WTC11 (cell line): ENCODE measurements around the gene COBLL1. TPM values are rescaled to one million over a fixed set of nuclear protein-coding genes. Genes with fewer than 3 reads are reported as not detected.

Experiments
- ATAC-seq: fragments of 200-7000 bp; cut with Tn5 transposase; 2 replicates; pipeline ENCODE4 v1.10.0; 2021; ENCODE audit warnings: mild to moderate bottlenecking, moderate library complexity
- CTCF ChIA-PET: fragments of 300-600 bp; sonication (Branson Sonifier 250); formaldehyde crosslinking; loops from one replicate; lab custom pipeline; 2021; ENCODE audit warnings: antibody characterized with exemption; lab: Charles Lee
- POLR2A ChIA-PET: fragments of 350-600 bp; sonication (Branson Sonifier 250); formaldehyde crosslinking; loops from one replicate; lab custom pipeline; 2021; ENCODE audit warnings: antibody characterized with exemption; lab: Charles Lee
- DNase-seq: peaks from one replicate; pipeline ENCODE4 v3.0.0; 2021; ENCODE audit warnings: low spot score
- H3K27ac Mint-ChIP-seq: 2 replicates; pipeline ENCODE4 v1.8.0; 2021; ENCODE audit warnings: mixed read lengths
- H3K27me3 Mint-ChIP-seq: 2 replicates; pipeline ENCODE4 v1.8.0; 2021; ENCODE audit warnings: low read depth, mild to moderate bottlenecking, moderate library complexity, mixed read lengths
- H3K36me3 Mint-ChIP-seq: 2 replicates; pipeline ENCODE4 v1.8.0; 2021; ENCODE audit warnings: mixed read lengths
- H3K4me1 Mint-ChIP-seq: 2 replicates; pipeline ENCODE4 v1.8.0; 2022; ENCODE audit warnings: mixed read lengths
- H3K4me3 Mint-ChIP-seq: 2 replicates; pipeline ENCODE4 v1.8.0; 2021; ENCODE audit warnings: mild to moderate bottlenecking, moderate library complexity, mixed read lengths
- H3K9me3 Mint-ChIP-seq: 2 replicates; pipeline ENCODE4 v1.8.0; 2021; ENCODE audit warnings: mixed read lengths
- CREB1 ChIP-seq: sonication (generic); formaldehyde crosslinking; IDR thresholded peaks from 2 replicates; pipeline ENCODE4 v1.8.0; 2023; ENCODE audit warnings: mild to moderate bottlenecking, missing genetic modification reagents
- NFE2L1 ChIP-seq: sonication (generic); formaldehyde crosslinking; IDR thresholded peaks from 2 replicates; pipeline ENCODE4 v1.8.1; 2023; ENCODE audit warnings: missing genetic modification reagents
- NR3C1 ChIP-seq: sonication (generic); formaldehyde crosslinking; conservative IDR thresholded peaks from 2 replicates; pipeline ENCODE4 v1.8.1; 2023; ENCODE audit warnings: low read depth, mild to moderate bottlenecking, missing genetic modification reagents
- RORB ChIP-seq: fragments of 250-450 bp; sonication (Bioruptor Pico); IDR thresholded peaks from 2 replicates; pipeline ENCODE4 v1.9.0; 2021; ENCODE audit warnings: mild to moderate bottlenecking
- SMAD4 ChIP-seq: sonication (generic); formaldehyde crosslinking; IDR thresholded peaks from 2 replicates; pipeline ENCODE4 v1.8.0; 2022; ENCODE audit warnings: mild to moderate bottlenecking, missing genetic modification reagents
- TEAD4 ChIP-seq: sonication (generic); formaldehyde crosslinking; IDR thresholded peaks from 2 replicates; pipeline ENCODE4 v1.8.0; 2022; ENCODE audit warnings: mild to moderate bottlenecking, missing genetic modification reagents
- ZNF671 ChIP-seq: fragments of 250-450 bp; sonication (Bioruptor Pico); IDR thresholded peaks from 2 replicates; pipeline ENCODE4 v1.8.0; 2021; ENCODE audit warnings: mild to moderate bottlenecking
- total RNA-seq: library from RNA; stranded (reverse); gene quantifications from 3 replicates; pipeline ENCODE4 v1.2.3, GENCODE V29; 2021
- TF ChIP-seq, protein P1 (sequence below): sonication (generic); formaldehyde crosslinking; IDR thresholded peaks from 2 replicates; pipeline ENCODE4 v1.8.1; 2022; ENCODE audit warnings: missing genetic modification reagents, borderline replicate concordance
- TF ChIP-seq, protein P2 (sequence below): sonication (generic); formaldehyde crosslinking; IDR thresholded peaks from 2 replicates; pipeline ENCODE4 v1.8.1; 2023; ENCODE audit warnings: mild to moderate bottlenecking, missing genetic modification reagents
- TF ChIP-seq, protein P3 (sequence below): sonication (generic); formaldehyde crosslinking; IDR thresholded peaks from 2 replicates; pipeline ENCODE4 v1.8.1; 2023; ENCODE audit warnings: mild to moderate bottlenecking, missing genetic modification reagents, borderline replicate concordance
- TF ChIP-seq, protein P4 (sequence below): sonication (generic); formaldehyde crosslinking; IDR thresholded peaks from 2 replicates; pipeline ENCODE4 v1.8.0; 2022; ENCODE audit warnings: mild to moderate bottlenecking, missing genetic modification reagents
- TF ChIP-seq, protein P5 (sequence below): sonication (generic); formaldehyde crosslinking; conservative IDR thresholded peaks from 2 replicates; pipeline ENCODE4 v1.8.1; 2023; ENCODE audit warnings: mild to moderate bottlenecking, low read depth, missing genetic modification reagents, moderate library complexity
- TF ChIP-seq, protein P6 (sequence below): fragments of 250-450 bp; sonication (Bioruptor Pico); IDR thresholded peaks from 2 replicates; pipeline ENCODE4 v2.1.2; 2022; ENCODE audit warnings: mild to moderate bottlenecking, moderate library complexity
- TF ChIP-seq, protein P7 (sequence below): sonication (generic); formaldehyde crosslinking; IDR thresholded peaks from 2 replicates; pipeline ENCODE4 v1.8.1; 2022; ENCODE audit warnings: low read depth, mild to moderate bottlenecking, moderate library complexity, missing genetic modification reagents, borderline replicate concordance
- TF ChIP-seq, protein P8 (sequence below): sonication (generic); formaldehyde crosslinking; IDR thresholded peaks from 2 replicates; pipeline ENCODE4 v1.8.0; 2023; ENCODE audit warnings: missing genetic modification reagents, mild to moderate bottlenecking, borderline replicate concordance
- TF ChIP-seq, protein P9 (sequence below): sonication (generic); formaldehyde crosslinking; IDR thresholded peaks from 2 replicates; pipeline ENCODE4 v1.8.1; 2023; ENCODE audit warnings: mild to moderate bottlenecking, missing genetic modification reagents, moderate library complexity

Gene COBLL1
- total RNA-seq, 1 experiment from 2014 or later = 5.8 TPM

DNA sequence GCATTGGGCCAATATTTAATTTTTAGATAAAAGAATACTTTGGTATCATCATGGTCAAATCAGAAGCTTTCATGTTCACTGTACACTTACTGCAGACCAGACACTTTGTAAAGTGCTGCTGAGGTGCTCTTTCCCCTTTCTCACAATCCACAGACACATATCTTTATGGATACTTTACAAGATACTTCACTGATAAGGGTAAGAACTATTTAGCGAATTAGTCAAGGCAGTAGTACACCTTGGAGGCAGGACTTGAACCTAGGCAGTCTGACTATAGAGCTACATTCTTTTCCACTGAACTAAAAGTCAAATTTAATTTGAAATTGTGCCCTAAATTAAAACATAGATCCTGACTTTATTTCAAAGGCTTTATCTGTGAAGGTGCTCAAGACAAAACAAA lies 60.2 kb downstream of the COBLL1 start:
- ATAC-seq (no peak), DNase-seq (no peak)
- H3K27ac Mint-ChIP-seq = no peak overlapping the region
- H3K27me3 Mint-ChIP-seq = no peaks in the 10 kb centered on the region
- H3K4me1 Mint-ChIP-seq = peaks cover 4% of the 10 kb centered on the region; the same call in 1 of the 2 replicates
- CTCF ChIA-PET = no interaction called here
- no peak overlapping the region for H3K4me3 Mint-ChIP-seq
- TF ChIP-seq, protein P1, sequence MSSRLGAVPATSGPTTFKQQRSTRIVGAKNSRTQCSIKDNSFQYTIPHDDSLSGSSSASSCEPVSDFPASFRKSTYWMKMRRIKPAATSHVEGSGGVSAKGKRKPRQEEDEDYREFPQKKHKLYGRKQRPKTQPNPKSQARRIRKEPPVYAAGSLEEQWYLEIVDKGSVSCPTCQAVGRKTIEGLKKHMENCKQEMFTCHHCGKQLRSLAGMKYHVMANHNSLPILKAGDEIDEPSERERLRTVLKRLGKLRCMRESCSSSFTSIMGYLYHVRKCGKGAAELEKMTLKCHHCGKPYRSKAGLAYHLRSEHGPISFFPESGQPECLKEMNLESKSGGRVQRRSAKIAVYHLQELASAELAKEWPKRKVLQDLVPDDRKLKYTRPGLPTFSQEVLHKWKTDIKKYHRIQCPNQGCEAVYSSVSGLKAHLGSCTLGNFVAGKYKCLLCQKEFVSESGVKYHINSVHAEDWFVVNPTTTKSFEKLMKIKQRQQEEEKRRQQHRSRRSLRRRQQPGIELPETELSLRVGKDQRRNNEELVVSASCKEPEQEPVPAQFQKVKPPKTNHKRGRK = no peak
- TF ChIP-seq, protein P2, sequence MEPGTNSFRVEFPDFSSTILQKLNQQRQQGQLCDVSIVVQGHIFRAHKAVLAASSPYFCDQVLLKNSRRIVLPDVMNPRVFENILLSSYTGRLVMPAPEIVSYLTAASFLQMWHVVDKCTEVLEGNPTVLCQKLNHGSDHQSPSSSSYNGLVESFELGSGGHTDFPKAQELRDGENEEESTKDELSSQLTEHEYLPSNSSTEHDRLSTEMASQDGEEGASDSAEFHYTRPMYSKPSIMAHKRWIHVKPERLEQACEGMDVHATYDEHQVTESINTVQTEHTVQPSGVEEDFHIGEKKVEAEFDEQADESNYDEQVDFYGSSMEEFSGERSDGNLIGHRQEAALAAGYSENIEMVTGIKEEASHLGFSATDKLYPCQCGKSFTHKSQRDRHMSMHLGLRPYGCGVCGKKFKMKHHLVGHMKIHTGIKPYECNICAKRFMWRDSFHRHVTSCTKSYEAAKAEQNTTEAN = no peak
- TF ChIP-seq RORB (CRISPR knock-in tag) (no peak), NR3C1 (no peak), SMAD4 (CRISPR knock-in tag) (no peak), CREB1 (no peak), ZNF671 (CRISPR knock-in tag) (no peak), NFE2L1 (CRISPR knock-in tag) (no peak), TEAD4 (no peak)
- TF ChIP-seq, protein P3, sequence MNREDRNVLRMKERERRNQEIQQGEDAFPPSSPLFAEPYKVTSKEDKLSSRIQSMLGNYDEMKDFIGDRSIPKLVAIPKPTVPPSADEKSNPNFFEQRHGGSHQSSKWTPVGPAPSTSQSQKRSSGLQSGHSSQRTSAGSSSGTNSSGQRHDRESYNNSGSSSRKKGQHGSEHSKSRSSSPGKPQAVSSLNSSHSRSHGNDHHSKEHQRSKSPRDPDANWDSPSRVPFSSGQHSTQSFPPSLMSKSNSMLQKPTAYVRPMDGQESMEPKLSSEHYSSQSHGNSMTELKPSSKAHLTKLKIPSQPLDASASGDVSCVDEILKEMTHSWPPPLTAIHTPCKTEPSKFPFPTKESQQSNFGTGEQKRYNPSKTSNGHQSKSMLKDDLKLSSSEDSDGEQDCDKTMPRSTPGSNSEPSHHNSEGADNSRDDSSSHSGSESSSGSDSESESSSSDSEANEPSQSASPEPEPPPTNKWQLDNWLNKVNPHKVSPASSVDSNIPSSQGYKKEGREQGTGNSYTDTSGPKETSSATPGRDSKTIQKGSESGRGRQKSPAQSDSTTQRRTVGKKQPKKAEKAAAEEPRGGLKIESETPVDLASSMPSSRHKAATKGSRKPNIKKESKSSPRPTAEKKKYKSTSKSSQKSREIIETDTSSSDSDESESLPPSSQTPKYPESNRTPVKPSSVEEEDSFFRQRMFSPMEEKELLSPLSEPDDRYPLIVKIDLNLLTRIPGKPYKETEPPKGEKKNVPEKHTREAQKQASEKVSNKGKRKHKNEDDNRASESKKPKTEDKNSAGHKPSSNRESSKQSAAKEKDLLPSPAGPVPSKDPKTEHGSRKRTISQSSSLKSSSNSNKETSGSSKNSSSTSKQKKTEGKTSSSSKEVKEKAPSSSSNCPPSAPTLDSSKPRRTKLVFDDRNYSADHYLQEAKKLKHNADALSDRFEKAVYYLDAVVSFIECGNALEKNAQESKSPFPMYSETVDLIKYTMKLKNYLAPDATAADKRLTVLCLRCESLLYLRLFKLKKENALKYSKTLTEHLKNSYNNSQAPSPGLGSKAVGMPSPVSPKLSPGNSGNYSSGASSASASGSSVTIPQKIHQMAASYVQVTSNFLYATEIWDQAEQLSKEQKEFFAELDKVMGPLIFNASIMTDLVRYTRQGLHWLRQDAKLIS (CRISPR knock-in tag) = no peak
- TF ChIP-seq, protein P4, sequence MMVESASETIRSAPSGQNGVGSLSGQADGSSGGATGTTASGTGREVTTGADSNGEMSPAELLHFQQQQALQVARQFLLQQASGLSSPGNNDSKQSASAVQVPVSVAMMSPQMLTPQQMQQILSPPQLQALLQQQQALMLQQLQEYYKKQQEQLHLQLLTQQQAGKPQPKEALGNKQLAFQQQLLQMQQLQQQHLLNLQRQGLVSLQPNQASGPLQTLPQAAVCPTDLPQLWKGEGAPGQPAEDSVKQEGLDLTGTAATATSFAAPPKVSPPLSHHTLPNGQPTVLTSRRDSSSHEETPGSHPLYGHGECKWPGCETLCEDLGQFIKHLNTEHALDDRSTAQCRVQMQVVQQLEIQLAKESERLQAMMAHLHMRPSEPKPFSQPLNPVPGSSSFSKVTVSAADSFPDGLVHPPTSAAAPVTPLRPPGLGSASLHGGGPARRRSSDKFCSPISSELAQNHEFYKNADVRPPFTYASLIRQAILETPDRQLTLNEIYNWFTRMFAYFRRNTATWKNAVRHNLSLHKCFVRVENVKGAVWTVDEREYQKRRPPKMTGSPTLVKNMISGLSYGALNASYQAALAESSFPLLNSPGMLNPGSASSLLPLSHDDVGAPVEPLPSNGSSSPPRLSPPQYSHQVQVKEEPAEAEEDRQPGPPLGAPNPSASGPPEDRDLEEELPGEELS (CRISPR knock-in tag) = no peak
- TF ChIP-seq, protein P5, sequence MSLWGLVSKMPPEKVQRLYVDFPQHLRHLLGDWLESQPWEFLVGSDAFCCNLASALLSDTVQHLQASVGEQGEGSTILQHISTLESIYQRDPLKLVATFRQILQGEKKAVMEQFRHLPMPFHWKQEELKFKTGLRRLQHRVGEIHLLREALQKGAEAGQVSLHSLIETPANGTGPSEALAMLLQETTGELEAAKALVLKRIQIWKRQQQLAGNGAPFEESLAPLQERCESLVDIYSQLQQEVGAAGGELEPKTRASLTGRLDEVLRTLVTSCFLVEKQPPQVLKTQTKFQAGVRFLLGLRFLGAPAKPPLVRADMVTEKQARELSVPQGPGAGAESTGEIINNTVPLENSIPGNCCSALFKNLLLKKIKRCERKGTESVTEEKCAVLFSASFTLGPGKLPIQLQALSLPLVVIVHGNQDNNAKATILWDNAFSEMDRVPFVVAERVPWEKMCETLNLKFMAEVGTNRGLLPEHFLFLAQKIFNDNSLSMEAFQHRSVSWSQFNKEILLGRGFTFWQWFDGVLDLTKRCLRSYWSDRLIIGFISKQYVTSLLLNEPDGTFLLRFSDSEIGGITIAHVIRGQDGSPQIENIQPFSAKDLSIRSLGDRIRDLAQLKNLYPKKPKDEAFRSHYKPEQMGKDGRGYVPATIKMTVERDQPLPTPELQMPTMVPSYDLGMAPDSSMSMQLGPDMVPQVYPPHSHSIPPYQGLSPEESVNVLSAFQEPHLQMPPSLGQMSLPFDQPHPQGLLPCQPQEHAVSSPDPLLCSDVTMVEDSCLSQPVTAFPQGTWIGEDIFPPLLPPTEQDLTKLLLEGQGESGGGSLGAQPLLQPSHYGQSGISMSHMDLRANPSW (CRISPR knock-in tag) = no peak
- TF ChIP-seq, protein P6, sequence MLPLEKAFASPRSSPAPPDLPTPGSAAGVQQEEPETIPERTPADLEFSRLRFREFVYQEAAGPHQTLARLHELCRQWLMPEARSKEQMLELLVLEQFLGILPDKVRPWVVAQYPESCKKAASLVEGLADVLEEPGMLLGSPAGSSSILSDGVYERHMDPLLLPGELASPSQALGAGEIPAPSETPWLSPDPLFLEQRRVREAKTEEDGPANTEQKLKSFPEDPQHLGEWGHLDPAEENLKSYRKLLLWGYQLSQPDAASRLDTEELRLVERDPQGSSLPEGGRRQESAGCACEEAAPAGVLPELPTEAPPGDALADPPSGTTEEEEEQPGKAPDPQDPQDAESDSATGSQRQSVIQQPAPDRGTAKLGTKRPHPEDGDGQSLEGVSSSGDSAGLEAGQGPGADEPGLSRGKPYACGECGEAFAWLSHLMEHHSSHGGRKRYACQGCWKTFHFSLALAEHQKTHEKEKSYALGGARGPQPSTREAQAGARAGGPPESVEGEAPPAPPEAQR (CRISPR knock-in tag) = no peak
- TF ChIP-seq, protein P7, sequence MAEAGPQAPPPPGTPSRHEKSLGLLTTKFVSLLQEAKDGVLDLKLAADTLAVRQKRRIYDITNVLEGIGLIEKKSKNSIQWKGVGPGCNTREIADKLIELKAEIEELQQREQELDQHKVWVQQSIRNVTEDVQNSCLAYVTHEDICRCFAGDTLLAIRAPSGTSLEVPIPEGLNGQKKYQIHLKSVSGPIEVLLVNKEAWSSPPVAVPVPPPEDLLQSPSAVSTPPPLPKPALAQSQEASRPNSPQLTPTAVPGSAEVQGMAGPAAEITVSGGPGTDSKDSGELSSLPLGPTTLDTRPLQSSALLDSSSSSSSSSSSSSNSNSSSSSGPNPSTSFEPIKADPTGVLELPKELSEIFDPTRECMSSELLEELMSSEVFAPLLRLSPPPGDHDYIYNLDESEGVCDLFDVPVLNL (CRISPR knock-in tag) = no peak
- TF ChIP-seq, protein P8, sequence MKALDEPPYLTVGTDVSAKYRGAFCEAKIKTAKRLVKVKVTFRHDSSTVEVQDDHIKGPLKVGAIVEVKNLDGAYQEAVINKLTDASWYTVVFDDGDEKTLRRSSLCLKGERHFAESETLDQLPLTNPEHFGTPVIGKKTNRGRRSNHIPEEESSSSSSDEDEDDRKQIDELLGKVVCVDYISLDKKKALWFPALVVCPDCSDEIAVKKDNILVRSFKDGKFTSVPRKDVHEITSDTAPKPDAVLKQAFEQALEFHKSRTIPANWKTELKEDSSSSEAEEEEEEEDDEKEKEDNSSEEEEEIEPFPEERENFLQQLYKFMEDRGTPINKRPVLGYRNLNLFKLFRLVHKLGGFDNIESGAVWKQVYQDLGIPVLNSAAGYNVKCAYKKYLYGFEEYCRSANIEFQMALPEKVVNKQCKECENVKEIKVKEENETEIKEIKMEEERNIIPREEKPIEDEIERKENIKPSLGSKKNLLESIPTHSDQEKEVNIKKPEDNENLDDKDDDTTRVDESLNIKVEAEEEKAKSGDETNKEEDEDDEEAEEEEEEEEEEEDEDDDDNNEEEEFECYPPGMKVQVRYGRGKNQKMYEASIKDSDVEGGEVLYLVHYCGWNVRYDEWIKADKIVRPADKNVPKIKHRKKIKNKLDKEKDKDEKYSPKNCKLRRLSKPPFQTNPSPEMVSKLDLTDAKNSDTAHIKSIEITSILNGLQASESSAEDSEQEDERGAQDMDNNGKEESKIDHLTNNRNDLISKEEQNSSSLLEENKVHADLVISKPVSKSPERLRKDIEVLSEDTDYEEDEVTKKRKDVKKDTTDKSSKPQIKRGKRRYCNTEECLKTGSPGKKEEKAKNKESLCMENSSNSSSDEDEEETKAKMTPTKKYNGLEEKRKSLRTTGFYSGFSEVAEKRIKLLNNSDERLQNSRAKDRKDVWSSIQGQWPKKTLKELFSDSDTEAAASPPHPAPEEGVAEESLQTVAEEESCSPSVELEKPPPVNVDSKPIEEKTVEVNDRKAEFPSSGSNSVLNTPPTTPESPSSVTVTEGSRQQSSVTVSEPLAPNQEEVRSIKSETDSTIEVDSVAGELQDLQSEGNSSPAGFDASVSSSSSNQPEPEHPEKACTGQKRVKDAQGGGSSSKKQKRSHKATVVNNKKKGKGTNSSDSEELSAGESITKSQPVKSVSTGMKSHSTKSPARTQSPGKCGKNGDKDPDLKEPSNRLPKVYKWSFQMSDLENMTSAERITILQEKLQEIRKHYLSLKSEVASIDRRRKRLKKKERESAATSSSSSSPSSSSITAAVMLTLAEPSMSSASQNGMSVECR (CRISPR knock-in tag) = no peak
- TF ChIP-seq, protein P9, sequence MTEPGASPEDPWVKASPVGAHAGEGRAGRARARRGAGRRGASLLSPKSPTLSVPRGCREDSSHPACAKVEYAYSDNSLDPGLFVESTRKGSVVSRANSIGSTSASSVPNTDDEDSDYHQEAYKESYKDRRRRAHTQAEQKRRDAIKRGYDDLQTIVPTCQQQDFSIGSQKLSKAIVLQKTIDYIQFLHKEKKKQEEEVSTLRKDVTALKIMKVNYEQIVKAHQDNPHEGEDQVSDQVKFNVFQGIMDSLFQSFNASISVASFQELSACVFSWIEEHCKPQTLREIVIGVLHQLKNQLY (CRISPR knock-in tag) = no peak
- H3K9me3 Mint-ChIP-seq = no peaks in the 10 kb centered on the region
- H3K36me3 Mint-ChIP-seq = no peaks in the 10 kb centered on the region
- POLR2A ChIA-PET = no interaction called here
